RWPE1 (cell line): ENCODE measurements around the gene HOXD8.

ENCODE experiments used
- CTCF ChIA-PET: fragments of 350-600 bp; sonication (Branson Sonifier 250); formaldehyde crosslinking; extraction: SDS; loops from one replicate; lab custom pipeline; 2021; lab: Yijun Ruan, JAX
- POLR2A ChIA-PET: fragments of 400-600 bp; formaldehyde crosslinking; extraction: SDS; loops from one replicate; lab custom pipeline; 2020; ENCODE audit warnings: antibody characterized with exemption; ENCODE audit not compliant: low non-redundant PET; lab: Yijun Ruan, JAX
- DNase-seq: peaks from one replicate; pipeline ENCODE4 v3.0.0; 2012; ENCODE audit warnings: low spot score
- H3K27ac ChIP-seq: fragments of 450-650 bp; 2 replicates; pipeline ENCODE4 v1.5.1; 2017
- TF ChIP-seq, protein P1 (sequence below): fragments of 450-650 bp; conservative IDR thresholded peaks from 2 replicates; pipeline ENCODE4 v1.5.1; 2017; ENCODE audit warnings: low read depth, mild to moderate bottlenecking

The HOXD8 gene

DNA sequence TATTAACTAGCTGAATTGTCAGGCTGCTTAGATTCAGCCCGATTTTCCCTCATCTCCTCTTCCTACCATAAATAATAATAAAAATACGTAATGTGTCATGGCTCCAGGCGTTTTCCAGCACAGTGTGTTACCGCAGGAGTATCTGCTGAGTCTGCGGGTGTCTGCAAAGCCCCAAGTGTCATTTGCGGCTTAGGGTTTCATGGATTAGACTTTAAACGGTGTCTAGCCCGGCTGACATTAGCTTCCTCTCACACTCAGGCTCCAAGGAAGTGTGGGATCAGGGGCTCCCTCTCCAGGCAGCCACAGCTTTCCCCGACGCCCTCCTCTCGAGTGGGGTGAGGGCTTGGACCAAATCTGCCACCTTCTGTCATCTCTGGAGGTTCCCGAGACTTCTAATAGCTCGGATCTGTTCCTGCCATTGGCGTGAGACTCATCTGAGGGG is 44.9 kb downstream of the HOXD8 start:
- no peak for DNase-seq
- CTCF ChIA-PET: interaction anchor here (2.4 kb wide), 1 partner anchor 34 kb away, joined by 13 read pairs; no protein-coding TSS in a partner anchor
- H3K27ac ChIP-seq: no peak overlapping the region
- TF ChIP-seq, protein P1, sequence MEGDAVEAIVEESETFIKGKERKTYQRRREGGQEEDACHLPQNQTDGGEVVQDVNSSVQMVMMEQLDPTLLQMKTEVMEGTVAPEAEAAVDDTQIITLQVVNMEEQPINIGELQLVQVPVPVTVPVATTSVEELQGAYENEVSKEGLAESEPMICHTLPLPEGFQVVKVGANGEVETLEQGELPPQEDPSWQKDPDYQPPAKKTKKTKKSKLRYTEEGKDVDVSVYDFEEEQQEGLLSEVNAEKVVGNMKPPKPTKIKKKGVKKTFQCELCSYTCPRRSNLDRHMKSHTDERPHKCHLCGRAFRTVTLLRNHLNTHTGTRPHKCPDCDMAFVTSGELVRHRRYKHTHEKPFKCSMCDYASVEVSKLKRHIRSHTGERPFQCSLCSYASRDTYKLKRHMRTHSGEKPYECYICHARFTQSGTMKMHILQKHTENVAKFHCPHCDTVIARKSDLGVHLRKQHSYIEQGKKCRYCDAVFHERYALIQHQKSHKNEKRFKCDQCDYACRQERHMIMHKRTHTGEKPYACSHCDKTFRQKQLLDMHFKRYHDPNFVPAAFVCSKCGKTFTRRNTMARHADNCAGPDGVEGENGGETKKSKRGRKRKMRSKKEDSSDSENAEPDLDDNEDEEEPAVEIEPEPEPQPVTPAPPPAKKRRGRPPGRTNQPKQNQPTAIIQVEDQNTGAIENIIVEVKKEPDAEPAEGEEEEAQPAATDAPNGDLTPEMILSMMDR: no peak
- POLR2A ChIA-PET: no interaction called here

DNA sequence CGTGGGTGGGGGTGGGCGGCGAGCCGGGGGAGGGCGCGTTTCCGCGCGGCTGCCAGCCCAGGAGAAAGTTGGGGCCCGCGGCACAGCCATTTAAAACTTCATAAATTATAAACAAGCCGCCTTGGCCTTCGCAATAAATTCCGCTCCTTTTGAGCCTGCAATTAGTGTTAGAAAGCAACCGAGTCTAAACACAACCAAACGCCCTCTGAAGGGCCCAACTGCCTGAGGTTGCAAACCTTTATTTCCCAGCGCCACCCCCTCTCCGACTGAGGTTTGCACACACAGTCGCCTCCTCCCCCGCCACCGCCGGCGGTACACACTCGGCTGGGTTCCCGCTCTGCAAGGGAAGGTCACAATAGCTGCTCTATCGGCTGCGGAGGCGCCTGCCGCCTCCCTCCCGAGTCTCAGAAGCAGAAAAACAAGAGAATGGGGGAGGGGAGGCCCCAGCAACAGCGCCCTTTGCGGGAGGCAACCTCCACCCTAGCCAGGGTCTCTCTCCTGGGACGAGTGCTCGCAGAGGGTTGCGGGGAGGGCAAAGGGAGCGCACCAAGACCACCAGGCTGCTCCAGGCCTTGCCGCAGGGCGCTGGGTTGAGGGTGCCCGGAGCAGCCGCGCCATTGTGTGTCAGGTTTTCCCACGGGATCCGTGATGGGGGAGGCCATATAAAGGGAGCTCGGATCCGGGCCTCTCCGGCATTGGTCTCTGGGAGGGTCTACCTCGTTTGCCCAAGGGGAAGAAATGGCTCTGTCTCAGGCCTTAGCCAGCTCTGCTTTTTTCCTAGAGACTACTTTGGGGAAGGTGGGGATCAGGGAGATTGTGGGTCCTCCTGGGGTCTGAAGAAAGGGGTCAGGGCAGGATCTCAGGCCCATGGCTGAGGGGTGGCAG is 45.6 kb downstream of the HOXD8 start:
- ChIA-PET CTCF (interaction anchor here (0.6 to 2.4 kb wide), 4 partner anchors 20 to 412 kb away, joined by 3 to 13 read pairs (median 4); no protein-coding TSS in a partner anchor), POLR2A (no interaction called here)
- H3K27ac ChIP-seq: no peak overlapping the region
- TF ChIP-seq, protein P1: no peak
- no peak for DNase-seq

DNA sequence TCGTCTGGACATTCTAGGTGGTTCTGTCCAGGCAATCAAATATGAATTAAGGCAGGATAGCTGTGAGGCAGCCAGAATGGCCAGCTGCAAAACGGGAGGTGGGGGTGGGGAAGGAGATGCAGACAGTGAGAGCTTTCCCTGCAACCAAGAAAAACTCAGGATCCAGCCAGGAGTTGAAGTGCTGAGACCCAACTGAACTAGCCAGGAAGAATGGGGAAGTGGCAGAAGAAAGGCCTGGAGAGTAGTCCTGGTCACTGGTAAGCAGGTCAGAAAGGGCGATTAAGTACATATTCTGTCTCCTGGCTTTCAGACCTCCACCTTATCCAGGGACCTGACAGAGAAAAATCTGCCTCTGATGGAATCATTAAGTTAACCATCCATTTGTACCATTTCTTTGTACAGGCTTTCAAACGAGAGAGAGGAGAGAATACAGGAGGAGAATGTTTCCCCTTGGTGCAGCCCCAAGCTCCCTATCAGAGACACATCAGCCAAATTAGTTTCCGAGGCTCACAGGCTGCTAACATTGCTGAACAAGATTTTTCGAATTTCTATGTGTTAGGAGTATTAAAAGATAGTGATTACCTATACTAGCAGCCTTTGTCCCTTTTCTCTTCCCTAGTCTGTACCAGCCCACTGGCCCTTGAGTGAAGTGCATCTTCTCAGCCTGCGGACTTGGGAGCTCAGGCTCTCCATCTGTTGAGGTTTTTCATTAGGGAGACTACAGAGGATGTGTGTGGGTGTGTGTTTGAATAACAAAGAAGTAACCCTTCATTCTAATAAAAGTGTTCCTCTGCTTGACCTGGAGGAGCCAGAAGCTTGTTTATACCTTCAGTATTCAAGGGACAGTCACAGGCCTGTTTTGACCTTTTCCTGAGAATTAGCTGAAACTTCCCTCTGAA is 46.5 kb downstream of the HOXD8 start:
- no peak overlapping the region for H3K27ac ChIP-seq
- CTCF ChIA-PET: interaction anchor here (0.6 to 2.4 kb wide), 4 partner anchors 21 to 411 kb away, joined by 3 to 13 read pairs (median 4); no protein-coding TSS in a partner anchor
- DNase-seq: no peak
- POLR2A ChIA-PET: no interaction called here
- TF ChIP-seq, protein P1: no peak

DNA sequence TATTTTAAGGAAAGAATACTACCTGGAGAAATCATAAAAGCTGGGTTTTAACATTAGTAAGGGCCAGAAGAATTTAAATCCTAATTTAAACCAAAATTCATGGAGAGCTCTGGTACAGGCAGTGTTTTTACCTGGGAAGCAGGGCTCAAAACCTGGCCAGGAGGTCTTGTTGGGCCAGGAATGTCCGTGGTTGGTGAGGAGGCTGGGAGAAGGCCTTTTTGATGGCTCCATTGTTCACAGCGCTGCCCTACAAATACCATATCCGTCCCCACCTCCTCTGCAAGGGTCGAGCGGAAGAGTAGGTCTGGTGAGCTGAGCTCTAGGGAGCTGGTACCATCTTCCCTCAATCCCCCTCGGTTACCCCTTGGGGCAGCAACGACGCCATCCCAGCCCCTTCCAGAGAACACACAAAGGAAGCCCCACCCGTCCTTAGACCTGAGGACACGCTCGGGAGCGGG is 48.1 kb downstream of the HOXD8 start:
- peak overlapping the region; percentile 89 for H3K27ac ChIP-seq
- no peak for DNase-seq
- TF ChIP-seq, protein P1: no peak
- POLR2A ChIA-PET: no interaction called here
- CTCF ChIA-PET: interaction anchor here (0.7 to 1.2 kb wide), 2 partner anchors 37 to 405 kb away, joined by 4 to 5 read pairs; no protein-coding TSS in a partner anchor

DNA sequence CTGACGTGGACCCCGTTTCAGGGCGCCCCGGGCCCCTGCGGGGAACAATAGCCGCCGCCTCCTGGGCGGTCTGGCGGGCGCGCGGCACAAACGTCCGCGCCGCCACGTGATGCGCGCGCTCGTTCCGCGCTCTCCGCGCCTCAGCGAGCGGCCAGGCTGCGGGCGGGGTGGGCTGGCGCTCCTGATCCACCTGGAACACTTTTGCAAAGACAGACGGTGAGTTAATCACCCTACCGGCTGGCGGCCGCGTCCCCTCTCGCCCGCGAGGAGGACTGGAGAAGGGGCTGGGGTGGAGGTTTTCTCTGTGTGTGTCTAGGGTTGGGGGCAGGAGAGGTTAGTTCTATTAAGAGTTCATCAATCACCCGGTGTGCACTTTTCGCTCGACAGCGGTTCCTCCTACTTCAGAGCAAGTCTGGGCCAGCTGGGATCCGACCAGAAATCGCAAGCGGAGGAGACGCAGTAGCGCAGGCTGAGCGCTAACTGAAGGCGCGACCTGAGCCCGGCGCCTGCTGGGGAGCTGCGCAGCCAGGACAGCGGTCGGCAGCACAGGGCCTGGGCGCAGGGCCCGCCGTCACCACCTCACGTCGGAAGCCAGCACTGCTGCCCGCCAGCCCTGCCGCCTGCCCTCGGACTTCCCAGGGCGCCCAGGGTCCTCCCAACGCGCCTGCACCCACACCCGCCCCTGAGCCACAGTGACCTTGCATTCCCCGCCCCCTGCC is 48.7 kb downstream of the HOXD8 start:
- POLR2A ChIA-PET: no interaction called here
- TF ChIP-seq, protein P1: no peak
- H3K27ac ChIP-seq: peak overlapping the region; percentile 89
- CTCF ChIA-PET: interaction anchor here (0.7 to 1.1 kb wide), 2 partner anchors 376 to 405 kb away, joined by 4 read pairs; no protein-coding TSS in a partner anchor
- peak; percentile 67 for DNase-seq
